ENCODE data around the gene SGMS2.
A peak's percentile ranks its signal among the peaks of the same experiment; 100 is the strongest.

SGMS2 gene

DNA sequence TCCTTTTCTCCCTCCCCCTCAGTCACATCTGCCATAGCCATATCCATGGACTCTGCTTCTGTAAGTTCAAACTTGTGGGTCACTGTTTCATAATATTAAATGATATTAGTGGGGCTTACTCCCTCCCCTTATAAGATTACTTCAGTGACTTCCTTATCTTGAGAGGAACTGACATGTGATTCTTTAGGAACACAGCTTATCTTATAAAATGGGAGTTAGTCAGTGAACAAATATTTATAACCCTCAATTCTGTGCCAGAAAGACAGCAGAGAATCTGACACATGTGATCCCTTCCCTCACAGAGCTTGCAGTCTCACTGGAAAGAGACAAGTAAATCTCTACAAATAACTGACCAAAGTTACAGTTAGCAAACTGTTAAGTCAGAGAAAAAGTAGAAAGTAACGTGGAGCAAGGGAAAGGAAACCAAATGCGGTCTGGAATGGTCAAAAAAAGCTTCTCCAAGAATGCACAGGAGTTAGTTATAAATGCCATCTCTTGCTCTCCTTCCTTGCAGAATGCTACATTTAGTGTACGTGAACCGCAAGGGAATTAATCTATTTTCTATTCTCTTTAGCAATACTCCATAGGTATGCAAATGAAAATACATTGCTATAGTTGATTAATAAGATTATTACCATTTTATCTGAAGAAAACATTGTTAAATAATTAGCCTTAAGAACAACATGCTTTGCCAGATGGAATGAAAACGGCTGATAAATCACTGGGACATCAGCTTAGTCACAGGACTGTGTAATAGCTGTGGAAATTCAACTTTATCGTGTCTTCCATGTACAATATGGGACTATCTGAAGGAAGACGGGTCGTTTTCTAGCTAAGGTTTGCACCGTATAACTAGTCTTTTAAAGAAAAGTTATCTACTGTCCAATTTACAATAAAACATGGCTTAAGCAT lies 29.0 kb downstream of the SGMS2 start:
- TF ChIP-seq, protein P1, sequence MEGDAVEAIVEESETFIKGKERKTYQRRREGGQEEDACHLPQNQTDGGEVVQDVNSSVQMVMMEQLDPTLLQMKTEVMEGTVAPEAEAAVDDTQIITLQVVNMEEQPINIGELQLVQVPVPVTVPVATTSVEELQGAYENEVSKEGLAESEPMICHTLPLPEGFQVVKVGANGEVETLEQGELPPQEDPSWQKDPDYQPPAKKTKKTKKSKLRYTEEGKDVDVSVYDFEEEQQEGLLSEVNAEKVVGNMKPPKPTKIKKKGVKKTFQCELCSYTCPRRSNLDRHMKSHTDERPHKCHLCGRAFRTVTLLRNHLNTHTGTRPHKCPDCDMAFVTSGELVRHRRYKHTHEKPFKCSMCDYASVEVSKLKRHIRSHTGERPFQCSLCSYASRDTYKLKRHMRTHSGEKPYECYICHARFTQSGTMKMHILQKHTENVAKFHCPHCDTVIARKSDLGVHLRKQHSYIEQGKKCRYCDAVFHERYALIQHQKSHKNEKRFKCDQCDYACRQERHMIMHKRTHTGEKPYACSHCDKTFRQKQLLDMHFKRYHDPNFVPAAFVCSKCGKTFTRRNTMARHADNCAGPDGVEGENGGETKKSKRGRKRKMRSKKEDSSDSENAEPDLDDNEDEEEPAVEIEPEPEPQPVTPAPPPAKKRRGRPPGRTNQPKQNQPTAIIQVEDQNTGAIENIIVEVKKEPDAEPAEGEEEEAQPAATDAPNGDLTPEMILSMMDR (conservative IDR thresholded peaks at IDR 0.05; ENCODE audit: low read depth, low read length): no peak
- H3K4me3 ChIP-seq (ENCODE audit: low read length): peak overlapping the region; percentile 16
- DNase-seq (ENCODE audit: low read depth): peak; percentile 92

DNA sequence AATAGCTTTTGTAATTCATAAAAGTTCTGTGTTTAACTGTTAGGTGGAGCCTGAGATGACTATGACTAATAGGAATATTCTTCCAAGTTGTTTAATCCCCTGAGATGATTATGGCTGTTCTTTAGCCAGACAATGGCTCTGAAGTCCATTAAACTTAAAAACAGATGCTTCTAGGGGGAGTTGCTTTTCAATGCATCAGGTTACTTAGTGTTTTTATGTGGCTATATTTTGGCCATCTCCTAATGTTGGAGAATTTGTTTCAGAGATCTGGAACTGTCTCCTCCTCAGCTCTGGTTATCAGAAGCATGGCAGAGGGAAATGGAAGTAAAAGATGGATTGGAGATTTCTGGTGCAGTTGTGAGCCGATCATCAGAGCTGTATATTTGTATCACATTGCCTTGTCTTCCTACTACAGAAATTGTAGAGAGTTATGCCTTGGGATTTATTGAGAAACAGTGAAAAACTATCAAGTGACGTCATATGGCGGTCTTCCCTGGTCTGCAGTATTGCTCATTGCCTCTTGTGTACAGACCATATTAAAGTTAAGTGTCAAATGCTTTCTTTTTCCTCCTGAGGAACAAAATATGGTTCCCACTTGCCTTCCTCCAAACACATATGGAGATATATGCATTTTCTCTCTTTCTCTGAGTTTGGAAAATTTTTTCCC lies 29.8 kb downstream of the SGMS2 start:
- peak; percentile 59 for DNase-seq (ENCODE audit: low read depth)
- no peak overlapping the region for H3K4me3 ChIP-seq (ENCODE audit: low read length)
- TF ChIP-seq, protein P1 (conservative IDR thresholded peaks at IDR 0.05; ENCODE audit: low read depth, low read length): no peak

DNA sequence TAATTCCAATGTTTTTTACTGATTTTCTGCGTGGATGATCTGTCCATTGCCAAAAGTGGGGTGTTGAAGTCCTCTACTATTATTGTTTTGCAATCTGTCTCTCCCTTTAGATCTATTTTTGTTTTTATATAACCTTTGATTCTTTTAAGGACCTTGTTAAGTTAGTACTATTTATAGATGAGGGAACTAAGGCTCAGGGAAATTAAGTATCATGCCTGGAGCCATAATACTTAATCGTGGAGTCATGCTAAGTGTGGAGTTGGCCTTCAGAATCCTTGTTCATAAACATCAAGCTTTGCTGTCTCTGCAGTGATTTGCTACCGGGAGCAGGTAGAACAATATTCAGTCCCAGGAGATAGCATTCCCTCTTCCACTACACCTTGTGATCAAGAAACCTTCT lies 31.0 kb downstream of the SGMS2 start:
- H3K4me3 ChIP-seq (ENCODE audit: low read length): no peak overlapping the region
- DNase-seq (ENCODE audit: low read depth): no peak
- TF ChIP-seq, protein P1 (conservative IDR thresholded peaks at IDR 0.05; ENCODE audit: low read depth, low read length): no peak

DNA sequence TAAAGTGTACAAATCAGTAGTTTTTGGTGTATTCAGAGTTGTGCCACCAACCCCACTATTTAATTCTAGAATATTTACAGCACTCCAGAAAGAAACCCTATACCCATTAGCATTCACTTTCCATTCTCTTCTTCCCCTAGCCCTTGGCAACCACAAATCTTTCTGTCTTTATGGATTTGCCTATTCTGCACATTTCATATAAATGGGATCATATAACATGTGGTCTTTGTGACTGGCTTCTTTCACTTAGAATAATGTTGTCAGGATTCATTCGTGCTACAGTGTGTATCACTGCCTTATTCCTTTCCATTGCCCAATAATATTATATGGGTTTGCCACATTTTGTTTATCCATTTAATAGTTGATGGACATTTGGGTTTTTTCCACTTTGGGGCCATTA lies 32.2 kb downstream of the SGMS2 start:
- TF ChIP-seq, protein P1 (conservative IDR thresholded peaks at IDR 0.05; ENCODE audit: low read depth, low read length): no peak
- H3K4me3 ChIP-seq (ENCODE audit: low read length): no peak overlapping the region
- DNase-seq (ENCODE audit: low read depth): no peak

DNA sequence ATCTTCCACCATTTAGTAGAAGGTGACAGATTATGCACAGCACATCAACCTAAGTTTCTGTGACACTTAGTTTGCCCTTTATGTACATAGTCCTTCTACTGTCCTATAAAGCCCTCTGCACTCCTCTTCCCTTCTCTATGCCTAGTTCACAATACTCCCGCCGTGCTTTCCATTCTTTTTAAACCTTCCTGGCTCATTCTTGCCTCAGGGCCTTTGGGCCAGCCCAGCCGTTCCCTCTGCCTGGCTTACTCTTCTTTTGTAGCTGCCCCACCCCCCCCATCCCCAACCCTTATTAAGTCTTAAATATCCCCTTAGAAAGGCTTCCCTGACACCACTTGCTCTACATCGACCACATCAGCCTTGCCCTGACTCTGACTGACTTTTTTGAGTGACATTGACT lies 33.0 kb downstream of the SGMS2 start:
- TF ChIP-seq, protein P1 (conservative IDR thresholded peaks at IDR 0.05; ENCODE audit: low read depth, low read length): no peak
- H3K4me3 ChIP-seq (ENCODE audit: low read length): no peak overlapping the region
- DNase-seq (ENCODE audit: low read depth): no peak

DNA sequence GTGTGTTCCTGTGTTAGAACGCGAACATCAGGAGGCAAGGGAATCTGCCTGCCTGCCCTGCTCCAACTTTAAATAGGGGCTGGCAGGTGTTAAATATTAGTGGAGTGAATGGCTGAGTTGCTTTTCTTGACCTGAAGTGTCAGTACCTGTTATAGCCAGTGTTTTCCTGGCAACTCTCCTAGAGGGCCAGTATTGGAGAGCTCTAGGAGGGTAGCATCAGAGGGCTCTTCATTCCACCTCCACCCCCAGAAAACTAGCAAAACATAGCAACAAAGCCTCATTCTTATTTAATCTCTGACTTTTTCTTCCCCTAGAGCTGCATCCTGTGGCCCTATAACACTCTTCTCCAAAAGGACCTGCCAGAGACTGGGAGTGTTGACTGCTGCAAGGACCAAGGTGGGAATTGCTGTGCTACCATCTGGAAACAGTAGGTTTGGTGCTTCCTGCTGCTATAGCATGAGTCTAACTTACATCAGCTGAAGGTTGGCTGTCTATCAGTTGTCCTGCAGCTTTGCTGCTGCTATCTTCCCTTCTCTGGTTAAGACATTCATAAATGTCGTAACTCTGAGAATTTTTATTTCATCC lies 33.5 kb downstream of the SGMS2 start:
- no peak for DNase-seq (ENCODE audit: low read depth)
- TF ChIP-seq, protein P1 (conservative IDR thresholded peaks at IDR 0.05; ENCODE audit: low read depth, low read length): no peak
- no peak overlapping the region for H3K4me3 ChIP-seq (ENCODE audit: low read length)

Measured in retinal pigment epithelial cell (primary cell).